ENCODE measurements around the gene NKX1-2. TPM values are rescaled to one million over a fixed set of nuclear protein-coding genes. Genes with fewer than 3 reads are reported as not detected.

NKX1-2 gene
- total RNA-seq, 2 experiments from 2014 or later: not detected

DNA sequence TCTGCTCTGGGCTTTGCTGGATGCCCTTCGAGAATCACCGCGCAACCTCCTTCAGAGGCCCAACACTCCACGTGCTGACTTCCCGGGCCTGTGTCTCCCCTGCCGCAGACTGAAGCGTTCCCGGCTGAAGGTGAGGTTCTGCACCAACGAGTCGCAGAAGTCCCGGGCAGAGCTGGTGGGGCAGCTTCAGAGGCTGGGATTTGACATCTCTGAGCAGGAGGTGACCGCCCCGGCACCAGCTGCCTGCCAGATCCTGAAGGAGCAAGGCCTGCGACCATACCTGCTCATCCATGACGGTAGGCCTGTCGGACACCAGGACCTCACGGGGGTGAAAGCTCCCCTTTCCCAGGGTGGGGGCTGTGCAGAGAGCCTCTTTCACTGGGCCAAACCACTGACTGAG is 34.2 kb upstream of the NKX1-2 start:
- ChIA-PET POLR2A (no interaction called here), CTCF (interaction anchor here (0.9 kb wide), 1 partner anchor 10 kb away, joined by 7 read pairs; no protein-coding TSS in a partner anchor)
- Mint-ChIP-seq H3K4me3 (no peak overlapping the region), H3K27me3 (no peaks in the 10 kb centered on the region), H3K36me3 (ENCODE audit: low read depth) (peaks cover 5% of the 10 kb centered on the region), H3K4me1 (no peaks in the 10 kb centered on the region), H3K9me3 (peaks cover 8% of the 10 kb centered on the region), H3K27ac (no peak overlapping the region)
- no peak for DNase-seq

DNA sequence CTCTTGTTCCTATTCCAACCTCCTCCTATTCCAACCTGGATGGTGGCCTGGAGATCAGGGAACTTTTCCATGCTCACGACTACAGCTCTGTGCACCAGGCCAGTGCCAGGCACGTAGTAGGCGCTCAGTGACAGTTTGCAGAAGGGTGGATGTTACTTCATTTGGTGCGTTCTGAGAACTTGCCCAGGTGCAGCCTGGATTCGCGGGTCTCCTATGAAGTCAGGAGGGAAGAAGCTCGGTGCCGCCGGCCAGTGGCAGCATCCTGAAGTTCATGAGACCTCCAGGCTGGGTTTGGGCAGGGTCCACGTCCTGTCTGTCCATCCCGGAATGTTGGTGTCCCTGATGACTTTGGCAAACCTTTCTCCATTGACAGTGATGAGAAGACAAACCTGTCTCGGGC is 33.0 kb upstream of the NKX1-2 start:
- Mint-ChIP-seq H3K27me3 (no peaks in the 10 kb centered on the region), H3K9me3 (peaks cover 8% of the 10 kb centered on the region), H3K4me3 (no peak overlapping the region), H3K27ac (no peak overlapping the region), H3K36me3 (ENCODE audit: low read depth) (peaks cover 2% of the 10 kb centered on the region), H3K4me1 (no peaks in the 10 kb centered on the region)
- DNase-seq: no peak
- ChIA-PET POLR2A (no interaction called here), CTCF (no interaction called here)

DNA sequence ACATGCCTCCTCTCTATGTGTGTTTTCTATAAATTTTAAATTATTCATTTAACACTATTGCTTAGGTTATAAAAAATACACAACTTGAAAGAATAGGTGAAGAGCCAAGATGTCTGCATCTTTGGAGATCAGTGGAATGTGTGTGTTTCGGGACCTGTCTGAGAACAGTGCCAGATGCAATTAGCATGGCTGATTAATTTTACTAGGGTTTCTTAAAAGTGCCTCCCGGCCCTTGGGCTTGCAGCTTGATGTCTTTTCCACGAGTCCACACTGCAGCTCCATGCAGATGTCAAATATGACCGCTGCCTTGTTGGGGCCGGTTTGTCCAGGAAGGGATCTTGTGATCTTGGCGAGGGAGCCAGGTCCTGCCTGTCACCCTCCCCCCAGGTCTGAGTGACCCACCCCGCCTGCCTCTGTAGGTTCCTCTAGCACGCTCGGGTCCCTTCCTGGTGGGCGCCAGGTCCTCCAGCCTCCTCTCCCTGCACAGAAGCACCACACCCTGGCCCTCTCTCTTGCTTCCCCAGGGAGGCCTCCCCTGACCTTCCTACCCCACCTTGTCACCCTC is 32.5 kb upstream of the NKX1-2 start:
- Mint-ChIP-seq H3K36me3 (ENCODE audit: low read depth) (peaks cover 2% of the 10 kb centered on the region), H3K27ac (no peak overlapping the region), H3K9me3 (peaks cover 8% of the 10 kb centered on the region)

DNA sequence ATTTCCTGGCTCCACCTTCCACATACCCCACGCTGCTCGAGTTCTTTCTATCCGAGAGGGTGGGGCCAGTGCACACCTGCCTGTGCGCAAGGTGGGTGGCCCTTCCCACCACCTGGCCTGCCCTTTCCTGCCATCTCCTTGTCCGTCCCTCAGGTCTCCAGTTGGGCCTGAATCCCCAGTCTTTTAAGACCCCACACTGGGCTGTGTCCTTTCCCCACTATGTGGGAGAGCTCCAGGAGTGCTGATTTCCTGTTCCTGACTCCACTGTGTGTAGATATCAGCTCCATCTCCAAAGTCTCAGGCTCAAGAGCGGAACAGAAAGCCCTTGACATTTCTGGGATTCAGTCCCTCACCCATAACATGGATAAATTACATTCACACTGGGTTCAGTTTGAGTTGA is 31.9 kb upstream of the NKX1-2 start:
- no peaks in the 10 kb centered on the region for H3K27me3 Mint-ChIP-seq
- DNase-seq: no peak
- H3K4me1 Mint-ChIP-seq: no peaks in the 10 kb centered on the region
- no peak overlapping the region for H3K4me3 Mint-ChIP-seq
- peaks cover 3% of the 10 kb centered on the region for H3K9me3 Mint-ChIP-seq
- ChIA-PET CTCF (no interaction called here), POLR2A (no interaction called here)
- H3K27ac Mint-ChIP-seq: no peak overlapping the region
- peaks cover under 1% of the 10 kb centered on the region for H3K36me3 Mint-ChIP-seq (ENCODE audit: low read depth)

More for the DNA sequence above, 32.5 kb upstream of the NKX1-2 start:
- CTCF ChIA-PET: no interaction called here
- no peak overlapping the region for H3K4me3 Mint-ChIP-seq
- H3K4me1 Mint-ChIP-seq: no peaks in the 10 kb centered on the region
- no peaks in the 10 kb centered on the region for H3K27me3 Mint-ChIP-seq
- POLR2A ChIA-PET: no interaction called here
- no peak for DNase-seq

DNA sequence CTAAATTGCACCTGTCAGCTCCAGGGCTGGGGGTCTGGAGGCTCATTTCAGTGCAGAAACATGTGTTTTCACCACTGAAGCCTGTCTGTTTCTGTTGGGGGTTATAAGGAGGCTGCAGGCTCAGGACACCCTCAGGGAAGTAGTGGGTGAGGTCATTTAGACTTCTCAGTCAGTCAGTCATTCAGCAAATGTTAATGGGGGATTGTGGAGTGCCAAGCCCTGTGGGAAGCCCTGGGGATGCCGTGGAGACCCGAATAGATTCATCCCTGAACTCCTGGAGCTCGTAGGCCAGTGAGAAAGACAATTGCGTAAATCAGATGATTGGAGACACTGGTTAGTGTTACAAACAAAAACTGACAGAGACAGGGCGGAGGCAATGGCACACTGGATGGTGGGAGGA is 31.0 kb upstream of the NKX1-2 start:
- H3K9me3 Mint-ChIP-seq: no peaks in the 10 kb centered on the region
- no peaks in the 10 kb centered on the region for H3K27me3 Mint-ChIP-seq
- CTCF ChIA-PET: no interaction called here
- no peaks in the 10 kb centered on the region for H3K36me3 Mint-ChIP-seq (ENCODE audit: low read depth)
- DNase-seq: no peak
- no peaks in the 10 kb centered on the region for H3K4me1 Mint-ChIP-seq
- POLR2A ChIA-PET: no interaction called here
- no peak overlapping the region for H3K4me3 Mint-ChIP-seq
- H3K27ac Mint-ChIP-seq: no peak overlapping the region

DNA sequence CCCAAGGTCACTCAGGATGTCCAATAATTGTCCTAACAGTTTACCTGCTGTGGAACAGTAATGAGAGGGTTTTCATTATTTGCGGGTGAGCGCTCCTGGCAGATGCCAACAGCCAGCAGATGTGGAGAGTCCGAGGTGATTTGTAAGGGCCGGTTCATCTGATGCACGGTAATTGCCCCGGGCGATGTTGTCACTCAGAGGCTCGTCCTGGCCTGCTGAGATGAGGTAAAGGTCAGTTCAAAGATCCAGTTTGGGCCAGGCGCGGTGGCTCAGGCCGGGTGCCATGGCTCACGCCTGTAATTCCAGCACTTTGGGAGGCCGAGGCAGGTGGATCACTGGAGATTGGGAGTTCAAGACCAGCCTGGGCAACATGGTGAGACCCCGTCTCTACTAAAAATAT is 28.7 kb upstream of the NKX1-2 start:
- ChIA-PET CTCF (no interaction called here), POLR2A (no interaction called here)
- Mint-ChIP-seq H3K4me3 (no peak overlapping the region), H3K9me3 (no peaks in the 10 kb centered on the region), H3K4me1 (no peaks in the 10 kb centered on the region), H3K27me3 (no peaks in the 10 kb centered on the region), H3K36me3 (ENCODE audit: low read depth) (no peaks in the 10 kb centered on the region), H3K27ac (no peak overlapping the region)
- no peak for DNase-seq

DNA sequence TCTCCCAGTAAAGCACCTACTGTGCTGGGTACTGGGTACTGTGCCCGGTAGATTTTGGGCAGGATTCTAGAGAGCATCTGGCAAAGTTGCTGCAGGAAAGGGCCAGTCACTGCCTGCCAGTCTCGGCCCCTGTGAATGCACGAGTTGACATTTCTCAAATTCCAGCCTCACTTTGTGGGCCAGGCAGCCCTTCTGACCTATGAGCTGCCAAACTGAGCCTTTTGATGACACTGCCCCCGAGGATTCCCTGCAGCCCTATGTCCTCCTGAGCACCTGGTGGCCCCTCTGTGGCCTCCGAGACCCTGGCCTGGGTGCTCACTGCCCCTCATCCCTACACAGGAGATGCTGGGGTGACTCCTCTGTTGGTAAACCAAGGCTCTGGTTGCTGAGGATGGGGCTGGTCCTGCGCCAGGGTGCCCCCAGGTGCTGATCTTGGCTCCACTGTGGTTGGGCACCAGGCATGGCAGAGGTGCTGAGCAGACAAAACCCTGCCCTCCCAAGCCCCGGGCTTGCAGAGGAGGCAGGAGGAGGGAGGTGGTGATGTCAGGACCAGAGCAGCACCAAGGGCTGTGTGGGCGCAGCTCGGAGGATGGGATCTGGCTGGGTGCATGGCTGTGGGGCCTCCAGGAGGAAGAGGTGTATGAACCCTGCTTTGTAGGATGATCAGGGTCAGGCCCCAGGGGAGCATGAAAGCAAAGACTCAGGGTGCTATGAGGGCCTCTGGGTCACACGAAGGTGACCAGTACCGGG is 28.0 kb upstream of the NKX1-2 start:
- ChIA-PET POLR2A (no interaction called here), CTCF (no interaction called here)
- Mint-ChIP-seq H3K9me3 (no peaks in the 10 kb centered on the region), H3K4me3 (no peak overlapping the region), H3K4me1 (no peaks in the 10 kb centered on the region), H3K27ac (no peak overlapping the region), H3K27me3 (no peaks in the 10 kb centered on the region), H3K36me3 (ENCODE audit: low read depth) (no peaks in the 10 kb centered on the region)
- no peak for DNase-seq

DNA sequence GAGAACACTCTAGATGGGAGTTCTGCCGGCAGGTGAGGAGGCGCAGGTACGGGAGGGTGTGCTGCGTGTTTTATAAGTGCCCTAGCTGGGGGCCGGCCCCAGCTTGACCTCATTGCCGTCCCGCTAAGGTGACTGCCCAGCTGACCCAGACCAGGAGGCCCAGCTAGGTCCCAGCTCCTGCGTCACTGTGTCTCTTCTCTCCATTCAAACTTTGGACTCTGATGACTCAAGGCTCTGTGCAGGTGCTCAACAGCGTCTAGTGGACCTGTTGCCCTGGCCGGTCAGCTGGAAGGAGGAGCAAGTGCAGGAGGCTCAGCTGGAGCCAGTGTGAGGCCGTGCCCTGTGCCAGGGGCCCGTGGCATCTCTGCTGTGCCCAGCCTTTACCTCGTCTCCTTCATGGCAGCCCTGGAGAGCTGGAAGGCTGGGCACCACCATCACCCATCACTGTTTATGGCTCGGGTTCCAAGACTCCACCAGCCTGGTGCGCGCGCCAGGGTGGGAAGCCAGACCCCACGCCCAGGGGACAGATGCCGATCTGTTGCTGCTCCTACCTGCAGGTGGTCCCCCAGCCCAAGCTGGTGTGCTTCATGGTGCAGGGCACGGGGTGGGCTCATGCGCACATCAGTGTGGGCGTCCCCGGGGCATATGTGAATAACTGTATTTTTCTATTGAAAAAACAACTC is 26.3 kb upstream of the NKX1-2 start:
- H3K27ac Mint-ChIP-seq: no peak overlapping the region

DNA sequence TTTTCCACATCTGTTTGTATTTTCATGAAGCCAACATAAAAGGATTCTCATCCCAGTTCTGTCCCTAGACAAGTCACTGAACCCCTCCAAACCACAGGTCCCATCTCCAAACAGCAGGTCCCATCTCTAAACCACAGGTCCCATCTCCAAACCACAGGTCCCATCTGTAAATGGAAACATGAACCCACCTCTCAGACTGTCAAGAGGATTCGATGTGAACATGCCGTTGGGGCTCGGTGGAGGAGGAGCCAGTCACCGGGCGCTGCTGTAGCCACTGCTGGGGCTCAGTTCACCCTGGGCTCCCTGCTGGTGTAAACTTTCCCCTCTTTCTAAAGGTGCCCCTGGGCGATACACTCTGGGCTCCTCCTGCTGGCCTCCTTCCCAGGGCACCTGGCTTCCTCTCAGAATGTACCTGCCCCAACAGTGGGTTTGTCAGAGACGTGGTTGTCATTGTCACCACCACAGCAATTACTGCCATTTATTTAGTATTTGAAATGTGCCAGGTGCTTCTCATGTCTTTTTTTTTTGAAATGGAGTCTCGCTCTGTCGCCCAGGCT is 24.8 kb upstream of the NKX1-2 start:
- no peaks in the 10 kb centered on the region for H3K27me3 Mint-ChIP-seq
- H3K9me3 Mint-ChIP-seq: no peaks in the 10 kb centered on the region
- DNase-seq: no peak
- H3K4me1 Mint-ChIP-seq: no peaks in the 10 kb centered on the region
- no peaks in the 10 kb centered on the region for H3K36me3 Mint-ChIP-seq (ENCODE audit: low read depth)
- no peak overlapping the region for H3K4me3 Mint-ChIP-seq
- ChIA-PET CTCF (no interaction called here), POLR2A (interaction anchor here (1.1 kb wide), 1 partner anchor 14 kb away, joined by 3 read pairs; no protein-coding TSS in a partner anchor)
- no peak overlapping the region for H3K27ac Mint-ChIP-seq

More for the DNA sequence above, 26.3 kb upstream of the NKX1-2 start:
- Mint-ChIP-seq H3K36me3 (ENCODE audit: low read depth) (no peaks in the 10 kb centered on the region), H3K9me3 (no peaks in the 10 kb centered on the region), H3K4me3 (no peak overlapping the region), H3K4me1 (no peaks in the 10 kb centered on the region), H3K27me3 (no peaks in the 10 kb centered on the region)
- CTCF ChIA-PET: no interaction called here
- DNase-seq: no peak
- POLR2A ChIA-PET: no interaction called here

DNA sequence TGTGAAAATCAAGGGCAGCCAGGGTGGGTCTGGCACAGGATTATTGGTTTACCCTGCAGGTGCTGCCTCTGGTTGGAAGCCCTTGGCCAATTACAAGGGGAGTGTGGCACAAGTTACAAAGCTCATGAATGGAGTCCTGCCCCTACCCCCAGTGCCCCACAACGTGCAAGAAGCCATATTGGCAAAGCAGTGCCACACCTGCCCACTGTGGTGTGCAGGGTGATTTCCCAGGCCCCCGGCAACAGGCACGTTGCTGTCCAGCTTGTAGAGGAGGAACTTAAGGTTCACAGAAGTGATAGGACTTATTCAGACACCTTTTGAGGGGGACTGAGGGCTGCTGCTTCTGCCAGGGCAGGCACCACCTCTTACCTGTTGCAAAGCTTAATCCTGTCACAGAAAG is 23.2 kb upstream of the NKX1-2 start:
- Mint-ChIP-seq H3K27me3 (no peaks in the 10 kb centered on the region), H3K27ac (no peak overlapping the region), H3K36me3 (ENCODE audit: low read depth) (no peaks in the 10 kb centered on the region), H3K9me3 (no peaks in the 10 kb centered on the region), H3K4me3 (no peak overlapping the region), H3K4me1 (no peaks in the 10 kb centered on the region)
- POLR2A ChIA-PET: interaction anchor here (1.0 kb wide), 1 partner anchor 9 kb away, joined by 3 read pairs; no protein-coding TSS in a partner anchor
- CTCF ChIA-PET: interaction anchor here (1.0 kb wide), 1 partner anchor 11 kb away, joined by 7 read pairs; no protein-coding TSS in a partner anchor
- DNase-seq: no peak

DNA sequence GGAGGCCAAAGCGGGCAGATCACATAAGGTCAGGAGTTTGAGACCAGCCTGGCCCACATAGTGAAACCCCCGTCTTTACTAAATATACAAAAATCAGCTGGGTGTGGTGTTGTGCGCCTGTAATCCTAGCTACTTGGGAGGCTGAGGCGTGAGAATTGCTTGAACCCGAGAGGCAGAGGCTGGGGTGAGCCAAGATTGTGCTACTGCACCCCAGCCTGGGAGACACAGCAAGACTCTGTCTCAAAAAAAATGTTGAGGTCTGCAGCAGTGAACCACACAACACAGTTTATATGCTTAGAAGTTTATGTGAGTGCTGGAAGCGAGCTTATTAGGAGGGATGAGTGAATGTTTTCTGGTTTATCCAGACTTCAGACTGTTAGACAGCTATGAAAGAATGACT is 22.2 kb upstream of the NKX1-2 start:
- no peak overlapping the region for H3K27ac Mint-ChIP-seq
- ChIA-PET POLR2A (interaction anchor here (1.2 kb wide), 1 partner anchor 11 kb away, joined by 5 read pairs; the partner anchor contains the start of gene LHPP), CTCF (interaction anchor here (0.6 kb wide), 1 partner anchor 355 kb away, joined by 5 read pairs; no protein-coding TSS in a partner anchor)
- no peaks in the 10 kb centered on the region for H3K4me1 Mint-ChIP-seq
- DNase-seq: no peak
- H3K36me3 Mint-ChIP-seq (ENCODE audit: low read depth): no peaks in the 10 kb centered on the region
- no peaks in the 10 kb centered on the region for H3K9me3 Mint-ChIP-seq
- no peaks in the 10 kb centered on the region for H3K27me3 Mint-ChIP-seq
- no peak overlapping the region for H3K4me3 Mint-ChIP-seq

DNA sequence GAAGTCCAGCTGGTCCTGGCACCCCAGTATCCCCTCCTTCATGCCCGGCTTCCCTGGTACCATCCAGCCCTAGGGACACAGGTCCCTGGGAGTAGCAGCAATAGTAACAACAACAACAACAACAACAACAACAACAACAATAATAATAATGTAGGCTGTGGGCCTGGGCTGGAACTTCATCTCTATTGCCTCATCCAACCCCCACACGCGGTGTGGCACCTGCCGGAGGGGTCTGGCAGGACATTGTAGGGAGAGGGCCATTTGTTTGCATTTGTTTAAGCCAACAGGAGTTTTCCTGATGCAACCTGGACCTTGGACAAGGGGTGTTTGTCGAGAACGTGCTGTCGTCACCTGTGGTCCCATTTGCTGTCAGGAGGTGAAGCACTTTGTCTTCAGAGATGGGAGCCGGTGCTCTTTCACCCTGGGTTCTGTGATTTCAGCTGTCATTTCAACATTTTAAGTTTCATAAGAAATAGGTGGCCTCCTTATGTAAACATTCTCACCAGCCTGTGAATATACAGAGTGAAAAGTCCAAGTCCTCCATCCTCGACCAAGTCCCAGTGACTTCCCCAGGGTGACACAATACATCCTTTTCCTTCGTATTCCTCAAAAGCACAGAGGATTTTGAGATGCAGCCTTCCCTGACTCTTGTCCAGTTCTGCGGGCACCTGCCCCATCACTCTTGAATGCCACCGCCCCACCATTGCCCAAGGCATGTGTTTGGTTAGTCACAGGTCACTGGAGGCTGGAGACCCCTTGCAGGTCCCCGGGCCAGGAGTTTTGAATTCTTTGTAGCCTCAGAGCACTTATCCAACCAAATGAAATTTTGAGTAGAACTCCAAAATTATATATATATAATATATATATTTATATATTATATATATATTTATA is 21.0 kb upstream of the NKX1-2 start:
- Mint-ChIP-seq H3K9me3 (no peaks in the 10 kb centered on the region), H3K36me3 (ENCODE audit: low read depth) (no peaks in the 10 kb centered on the region), H3K27ac (no peak overlapping the region), H3K4me1 (peaks cover 5% of the 10 kb centered on the region), H3K27me3 (no peaks in the 10 kb centered on the region), H3K4me3 (no peak overlapping the region)
- no peak for DNase-seq
- CTCF ChIA-PET: no interaction called here
- POLR2A ChIA-PET: no interaction called here

All from activated CD4-positive, alpha-beta memory T cell treated with anti-CD3 and anti-CD28 coated beads, Interleukin-2, amount 10 ng/mL, durations not matched to agents 7 days and 5 days (primary cell).